ENCODE measurements around the gene PXYLP1. TPM values are rescaled to one million over a fixed set of nuclear protein-coding genes. Genes with fewer than 3 reads are reported as not detected.
A peak's percentile ranks its signal among the peaks of the same experiment; 100 is the strongest.

The PXYLP1 gene
- polyA plus RNA-seq, 3 donors = 4.1 to 10.9 (median 5.8) TPM

- peaks cover 35 to 46% of the 10 kb centered on the region in 2 donors for H3K36me3 Mint-ChIP-seq
- Histone ChIP-seq H3K4me3 (replicated peaks in 1 of 3; ENCODE audit: low read depth in 2 of 3, low read length in 3 of 3) (no peak overlapping the region), H3K27ac (ENCODE audit: low read depth in 1 of 2, low read length in 2 of 2) (no peak overlapping the region), H3K36me3 (replicated peaks in 1 of 2; ENCODE audit: control insufficient read depth in 1 of 2, insufficient read depth in 2 of 2, low read length in 2 of 2) (peaks cover 12 to 75% of the 10 kb centered on the region in 2 donors), H3K9ac (ENCODE audit: insufficient read depth, low read length, poor library complexity, severe bottlenecking) (no peak overlapping the region), H2AFZ (ENCODE audit: insufficient read depth, low read depth, low read length, poor library complexity, severe bottlenecking) (no peak overlapping the region), H4K20me1 (ENCODE audit: insufficient read depth, low read length) (no peaks in the 10 kb centered on the region), H3K79me2 (ENCODE audit: insufficient read depth, low read length) (no peaks in the 10 kb centered on the region), H3K9me3 (replicated peaks in 1 of 2; ENCODE audit: control insufficient read depth in 1 of 2, insufficient read depth in 1 of 2, low read length in 2 of 2) (no peaks in the 10 kb centered on the region), H3K27me3 (ENCODE audit: control insufficient read depth in 2 of 2, insufficient read depth in 2 of 2, low read length in 2 of 2) (no peaks in the 10 kb centered on the region), H3K4me1 (ENCODE audit: control insufficient read depth in 1 of 2, insufficient read depth in 2 of 2, low read length in 2 of 2) (peaks cover 7 to 11% of the 10 kb centered on the region in 2 donors), H3K4me2 (replicated peaks; ENCODE audit: extremely low read depth, low read length, poor library complexity, severe bottlenecking) (no peak overlapping the region)
- H3K27me3 Mint-ChIP-seq (ENCODE audit: low read depth in 3 of 3) = peaks cover 0 to 3% (median 0%) of the 10 kb centered on the region in 3 donors
- no peak overlapping the region for H3K4me3 Mint-ChIP-seq
- intact Hi-C loops (cut with micrococcal nuclease) = no loop called here
- H3K4me1 Mint-ChIP-seq = peaks cover 22% of the 10 kb centered on the region
- no peak for TF ChIP-seq CTCF (IDR thresholded peaks at IDR 0.05)
- H3K27ac Mint-ChIP-seq = peak overlapping the region in 1 of 7 donors; percentile 61
- DNase-seq = no peak
- 94% methylated on average over 3 of the region's 6 CpGs for WGBS (ENCODE audit: insufficient coverage)
- no peaks in the 10 kb centered on the region for H3K9me3 Mint-ChIP-seq
These were observed 45.8 kb downstream of the PXYLP1 start for GRCh38 chr3:141277451-141277850.

GRCh38 chr3:141278196-141279076 lies 46.8 kb downstream of the PXYLP1 start:
- Histone ChIP-seq H3K4me2 (replicated peaks; ENCODE audit: extremely low read depth, low read length, poor library complexity, severe bottlenecking) (no peak overlapping the region), H3K4me1 (ENCODE audit: control insufficient read depth in 1 of 2, insufficient read depth in 2 of 2, low read length in 2 of 2) (peaks cover 7 to 11% of the 10 kb centered on the region in 2 donors), H2AFZ (ENCODE audit: insufficient read depth, low read depth, low read length, poor library complexity, severe bottlenecking) (peak overlapping the region; percentile 4), H3K36me3 (replicated peaks in 1 of 2; ENCODE audit: control insufficient read depth in 1 of 2, insufficient read depth in 2 of 2, low read length in 2 of 2) (peaks cover 12 to 74% of the 10 kb centered on the region in 2 donors), H3K79me2 (ENCODE audit: insufficient read depth, low read length) (no peaks in the 10 kb centered on the region), H3K9me3 (replicated peaks in 1 of 2; ENCODE audit: control insufficient read depth in 1 of 2, insufficient read depth in 1 of 2, low read length in 2 of 2) (no peaks in the 10 kb centered on the region), H3K4me3 (replicated peaks in 1 of 3; ENCODE audit: low read depth in 2 of 3, low read length in 3 of 3) (no peak overlapping the region), H3K27ac (ENCODE audit: low read depth in 1 of 2, low read length in 2 of 2) (no peak overlapping the region), H4K20me1 (ENCODE audit: insufficient read depth, low read length) (no peaks in the 10 kb centered on the region), H3K9ac (ENCODE audit: insufficient read depth, low read length, poor library complexity, severe bottlenecking) (no peak overlapping the region), H3K27me3 (ENCODE audit: control insufficient read depth in 2 of 2, insufficient read depth in 2 of 2, low read length in 2 of 2) (no peaks in the 10 kb centered on the region)
- H3K27me3 Mint-ChIP-seq (ENCODE audit: low read depth in 3 of 3) = peaks cover 0 to 3% (median 0%) of the 10 kb centered on the region in 3 donors
- peak overlapping the region in 1 of 7 donors; percentile 54 for H3K27ac Mint-ChIP-seq
- peaks cover 37 to 48% of the 10 kb centered on the region in 2 donors for H3K36me3 Mint-ChIP-seq
- no peak for DNase-seq
- peaks cover 22% of the 10 kb centered on the region for H3K4me1 Mint-ChIP-seq
- TF ChIP-seq CTCF (IDR thresholded peaks at IDR 0.05) = no peak
- no peak overlapping the region for H3K4me3 Mint-ChIP-seq
- no peaks in the 10 kb centered on the region for H3K9me3 Mint-ChIP-seq
- 85% methylated on average over 16 of the region's 17 CpGs for WGBS (ENCODE audit: insufficient coverage)
- intact Hi-C loops (cut with micrococcal nuclease) = loop anchor here in 1 of 2 donors (1.0 kb wide), 1 partner anchor 46 kb away; no protein-coding TSS in a partner anchor
